Activated naive CD4-positive, alpha-beta T cell treated with anti-CD3 and anti-CD28 coated beads, Interleukin-2, amount 50 U/mL, for 16 hours (primary cell): Measurements from ENCODE around the gene DHRS9.

Experiments used
- DNase-seq: peaks from one replicate; pipeline ENCODE4 v3.0.0-alpha.2; 2020

Gene DHRS9

DNA sequence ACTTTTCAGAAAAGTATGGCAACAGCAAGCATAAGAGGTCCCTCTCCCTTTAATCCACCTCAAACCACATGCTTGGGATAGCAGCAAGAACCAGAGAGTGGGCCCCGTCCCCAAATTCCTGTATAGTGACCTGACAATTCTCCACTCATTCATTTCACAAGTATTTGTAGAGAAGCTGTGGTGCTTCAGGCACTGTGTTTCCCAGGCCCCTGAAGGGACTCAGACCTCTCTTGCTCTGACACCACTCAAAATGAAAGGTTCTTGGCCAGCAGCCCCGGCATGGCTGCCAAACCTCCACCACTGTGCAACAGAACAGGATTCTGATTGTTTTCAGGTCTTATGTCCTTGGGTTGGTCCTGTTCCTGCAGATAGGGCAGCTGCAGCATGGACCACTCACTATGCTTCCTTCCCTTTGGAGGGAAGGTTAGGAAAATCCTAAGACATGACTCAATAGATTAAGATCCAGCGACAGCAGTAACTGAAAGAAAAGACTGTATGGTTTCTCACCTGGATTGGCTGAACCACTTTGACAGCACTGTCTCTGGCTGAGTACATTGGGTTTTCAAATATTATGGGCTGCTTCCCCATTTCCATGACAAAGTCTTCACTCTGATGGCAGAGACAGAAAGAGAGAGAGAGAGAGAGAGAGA lies 67.6 kb downstream of the DHRS9 start:
- no peak for DNase-seq

DNA sequence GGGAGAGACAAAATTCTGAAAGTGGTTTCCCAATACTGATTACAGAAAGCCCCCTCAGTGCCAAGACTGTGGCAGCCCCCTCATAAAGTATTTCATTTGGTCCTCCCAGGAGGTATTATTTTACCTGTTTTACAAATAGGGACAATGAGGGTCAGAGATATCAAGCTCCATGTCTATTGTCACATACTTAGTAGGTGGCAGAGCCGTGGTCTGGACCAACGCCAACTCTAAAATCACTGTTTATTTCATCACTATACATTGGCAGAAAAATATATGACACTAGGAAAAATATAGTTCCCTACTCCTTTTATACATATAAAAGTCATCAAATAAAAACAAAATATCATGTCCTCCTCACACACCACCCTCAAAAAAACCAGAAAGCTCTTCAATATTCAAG lies 68.6 kb downstream of the DHRS9 start:
- DNase-seq, result no peak

DNA sequence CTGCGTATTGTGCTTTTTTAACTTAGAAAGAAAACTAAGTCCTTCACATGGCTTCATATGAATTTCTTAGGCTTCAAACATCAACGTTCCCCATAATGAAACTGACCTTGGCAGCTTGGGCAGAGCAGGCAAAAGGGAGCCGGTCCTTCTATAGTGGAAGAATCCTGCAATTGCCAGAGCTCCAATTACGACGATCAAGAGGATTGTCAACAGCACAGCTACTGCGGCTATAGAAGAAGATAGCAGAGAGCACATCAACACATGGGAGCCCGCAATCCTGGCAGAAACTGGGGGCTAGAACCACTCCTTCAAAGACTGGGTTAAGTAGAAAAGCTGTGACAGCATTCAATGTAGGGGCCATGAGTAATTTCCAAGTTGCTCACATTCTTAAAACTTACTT lies 69.8 kb downstream of the DHRS9 start:
- DNase-seq, result no peak

DNA sequence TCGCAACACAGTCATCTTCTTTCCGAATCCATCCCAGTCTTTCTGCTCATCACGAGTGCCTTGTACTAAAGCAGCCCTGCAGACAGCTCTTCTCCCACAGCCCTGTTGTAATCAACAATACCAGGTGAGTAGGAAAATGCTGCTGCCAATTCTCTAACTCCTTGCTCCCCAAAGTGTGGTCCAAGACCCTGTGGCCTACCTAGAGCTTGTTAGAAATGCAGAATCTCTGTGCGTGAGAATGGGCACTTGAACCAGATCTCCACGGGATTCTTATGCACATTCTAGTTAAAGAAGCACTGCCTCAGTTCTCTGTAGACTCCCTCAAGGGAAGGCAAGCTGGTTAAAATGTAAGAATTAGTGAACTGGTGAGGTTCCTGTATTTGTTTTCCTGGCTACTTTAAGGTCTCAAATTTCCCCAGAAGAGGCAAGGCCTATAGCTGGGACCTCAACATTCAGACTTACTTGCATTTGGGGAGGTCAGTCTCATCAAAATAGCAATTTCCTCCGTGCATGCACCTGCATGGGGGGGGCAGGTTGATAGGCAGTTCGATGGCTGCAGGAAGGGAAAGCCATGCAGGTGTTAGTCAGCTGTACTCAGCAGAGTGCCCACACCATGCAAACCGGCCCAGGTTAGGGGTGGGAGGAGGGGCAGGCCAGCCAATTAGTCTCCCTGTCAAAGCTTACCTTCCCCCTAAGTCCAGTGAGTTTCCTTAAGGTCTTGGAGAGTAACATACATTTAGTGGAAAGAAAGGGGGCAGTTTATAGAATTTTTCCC lies 70.8 kb downstream of the DHRS9 start:
- no peak for DNase-seq

DNA sequence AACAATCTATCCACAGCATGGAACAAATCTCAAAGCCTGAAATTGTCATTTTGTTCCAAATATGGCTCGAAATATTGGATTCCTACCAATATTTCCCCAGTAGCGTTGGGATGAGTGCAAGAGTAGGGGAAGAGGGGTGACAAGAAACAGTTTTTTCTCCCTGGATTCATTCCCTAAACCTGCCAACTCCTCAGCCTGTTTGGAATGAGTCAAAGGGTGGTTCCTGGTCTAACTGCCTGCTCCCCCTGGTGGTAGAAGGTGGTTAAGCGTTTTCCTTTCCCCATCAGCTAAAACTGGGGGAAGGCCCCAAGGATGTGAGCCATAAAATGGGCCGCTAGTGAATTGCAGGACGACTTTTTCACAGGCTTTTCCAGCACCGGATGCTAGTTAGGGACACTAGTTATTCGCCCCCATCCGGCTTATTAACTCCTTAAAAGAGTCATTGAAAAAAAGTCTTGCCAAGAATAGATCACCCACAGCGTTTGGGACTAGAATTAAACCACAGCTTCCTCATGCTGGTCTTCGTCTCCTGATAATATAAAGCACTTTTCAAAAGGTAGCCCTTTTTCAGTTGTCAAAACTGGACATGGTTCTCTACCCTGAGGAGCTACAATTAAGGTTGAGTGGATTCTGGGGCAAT lies 72.5 kb downstream of the DHRS9 start:
- DNase-seq, result peak; percentile 52

DNA sequence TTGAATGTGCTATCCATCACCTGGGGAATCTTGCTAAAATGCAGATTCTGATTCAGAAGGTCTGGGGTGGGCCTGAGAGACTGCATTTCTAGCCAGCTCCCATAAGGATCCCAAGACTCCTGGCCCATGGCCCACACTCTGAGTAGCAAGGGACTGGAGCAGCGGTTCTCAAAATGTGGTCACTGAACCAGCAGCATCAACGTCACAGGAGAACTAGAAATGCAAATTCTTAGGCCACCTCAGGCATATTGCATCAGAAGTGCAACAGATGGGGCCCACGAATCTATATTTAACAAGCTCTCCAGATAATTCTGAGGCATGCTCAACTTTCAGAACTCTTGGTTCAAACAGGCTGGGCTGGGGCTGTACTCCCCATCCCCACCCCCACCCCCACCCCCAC lies 74.6 kb downstream of the DHRS9 start:
- DNase-seq, result no peak
